CD4-positive, alpha-beta memory T cell (primary cell): ENCODE measurements around the gene RNASE2. TPM values are rescaled to one million over a fixed set of nuclear protein-coding genes. Genes with fewer than 3 reads are reported as not detected.

Experiments
- CTCF ChIA-PET: fragments of 350-600 bp; sonication (Branson Sonifier 250); formaldehyde crosslinking; loops from one replicate; lab custom pipeline; 2021; ENCODE audit warnings: inconsistent platforms; ENCODE audit not compliant: partially characterized antibody; lab: Charles Lee
- POLR2A ChIA-PET: fragments of 350-600 bp; sonication (Branson Sonifier 250); formaldehyde crosslinking; loops from one replicate; lab custom pipeline; 2021; ENCODE audit not compliant: partially characterized antibody; lab: Charles Lee
- DNase-seq, 5 donors: peaks; one replicate each; pipeline versions ENCODE4 v3.0.0 to v3.0.0-alpha.2; 2020 to 2022; ENCODE audit warnings: mixed read lengths in 1 of 5
- H3K27ac ChIP-seq: one replicate; pipeline ENCODE4 v1.7.0; 2013; ENCODE audit warnings: low read depth, low read length
- H3K27me3 ChIP-seq: 2 replicates; pipeline ENCODE4 v1.7.0; 2013; ENCODE audit warnings: mild to moderate bottlenecking, low read length, moderate library complexity; ENCODE audit not compliant: insufficient read depth
- H3K36me3 ChIP-seq: 2 replicates; pipeline ENCODE4 v1.7.0; 2013; ENCODE audit warnings: mild to moderate bottlenecking, low read length, moderate library complexity; ENCODE audit not compliant: insufficient read depth
- H3K4me1 ChIP-seq: 2 replicates; pipeline ENCODE4 v1.7.0; 2013; ENCODE audit warnings: mild to moderate bottlenecking, low read length, moderate library complexity; ENCODE audit not compliant: insufficient read depth
- H3K4me3 ChIP-seq, 2 donors: one replicate each; pipeline ENCODE4 v1.7.0; 2013; ENCODE audit warnings: low read length in 2 of 2, mild to moderate bottlenecking in 1 of 2
- H3K9me3 ChIP-seq, 2 donors: one replicate each; pipeline ENCODE4 v1.7.0; 2013; ENCODE audit warnings: low read length in 2 of 2, control low read depth in 1 of 2; ENCODE audit not compliant: control insufficient read depth in 1 of 2
- H3K27ac Mint-ChIP-seq, 7 donors: one replicate each; pipeline ENCODE4 v1.8.0; 2020 to 2021; ENCODE audit warnings: mixed read lengths in 7 of 7, mild to moderate bottlenecking in 6 of 7, inconsistent platforms in 3 of 7, moderate library complexity in 3 of 7
- H3K27me3 Mint-ChIP-seq, 2 donors: one replicate each; pipeline ENCODE4 v1.8.0; 2020 to 2021; ENCODE audit warnings: mixed read lengths in 2 of 2
- H3K36me3 Mint-ChIP-seq, 2 donors: one replicate each; pipeline ENCODE4 v1.8.0; 2020 to 2021; ENCODE audit warnings: mixed read lengths in 2 of 2, inconsistent platforms in 1 of 2, mild to moderate bottlenecking in 1 of 2
- H3K4me1 Mint-ChIP-seq, 4 donors: one replicate each; pipeline ENCODE4 v1.8.0; 2020 to 2021; ENCODE audit warnings: mixed read lengths in 4 of 4, mild to moderate bottlenecking in 1 of 4
- H3K4me3 Mint-ChIP-seq, 8 donors: one replicate each; pipeline ENCODE4 v1.8.0; 2020 to 2021; ENCODE audit warnings: mixed read lengths in 8 of 8, mild to moderate bottlenecking in 7 of 8, moderate library complexity in 6 of 8, inconsistent platforms in 3 of 8
- H3K9me3 Mint-ChIP-seq, 8 donors: one replicate each; pipeline ENCODE4 v1.8.0; 2020 to 2021; ENCODE audit warnings: mixed read lengths in 8 of 8, mild to moderate bottlenecking in 5 of 8, inconsistent platforms in 3 of 8, moderate library complexity in 1 of 8
- intact Hi-C: fragments of 100-400 bp; cut with micrococcal nuclease; formaldehyde crosslinking; loops from one replicate; pipeline ENCODE4 v1.15.1; 2023
- polyA plus RNA-seq, 2 donors: library from polyadenylated mRNA; unstranded; fragments of 300-500 nt; fragmentation: Illumina TruSeq; gene quantifications; one replicate each; pipeline ENCODE4 v1.2.3, GENCODE V29; 2021
- total RNA-seq, 2 experiments: library from RNA; stranded (reverse); gene quantifications; one replicate each; pipeline ENCODE4 v1.2.3, GENCODE V29; 2021

Gene RNASE2
- total and polyA plus RNA-seq, 4 experiments from 2014 or later: not detected

DNA sequence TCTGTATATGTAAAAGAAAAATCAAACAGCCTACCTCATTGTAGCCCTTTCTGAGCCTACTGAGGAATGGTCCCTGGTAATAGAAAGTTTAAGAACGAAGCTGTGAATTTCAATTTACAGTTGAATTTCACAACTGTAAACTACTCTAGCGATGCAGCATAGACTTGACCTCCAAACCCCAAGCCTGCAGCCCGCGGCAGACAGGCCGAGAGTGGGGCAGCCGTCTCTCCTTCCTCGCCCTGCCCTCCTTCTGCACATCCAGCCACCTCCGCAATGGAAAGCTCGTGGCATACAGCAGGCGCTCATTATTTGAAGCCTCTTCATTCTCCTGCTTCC, 15.3 kb downstream of the RNASE2 start:
- H3K27ac Mint-ChIP-seq: peak overlapping the region in 3 of 7 donors; percentile 68 to 93 (median 86)
- H3K4me3 ChIP-seq: peak overlapping the region; percentile 68 to 79
- H3K27me3 ChIP-seq: no peaks in the 10 kb centered on the region
- intact Hi-C loops: loop anchor here (5.0 kb wide), 1 partner anchor 98 kb away; no protein-coding TSS in a partner anchor
- no peaks in the 10 kb centered on the region for H3K9me3 ChIP-seq
- no peak for DNase-seq
- H3K27ac ChIP-seq: no peak overlapping the region
- POLR2A ChIA-PET: interaction anchor here (1.0 kb wide), 2 partner anchors 12 to 133 kb away, joined by 3 read pairs; no protein-coding TSS in a partner anchor
- peak overlapping the region; percentile 88 to 95 (median 91) for H3K4me3 Mint-ChIP-seq
- no peaks in the 10 kb centered on the region for H3K36me3 ChIP-seq
- CTCF ChIA-PET: interaction anchor here (0.7 to 5.1 kb wide), 46 partner anchors 8 to 645 kb away, joined by 3 to 78 read pairs (median 4); partner anchors contain the start of genes RNASE2, RNASE6 and SLC39A2
- H3K36me3 Mint-ChIP-seq: no peaks in the 10 kb centered on the region
- H3K4me1 ChIP-seq: peaks cover 15% of the 10 kb centered on the region
- H3K27me3 Mint-ChIP-seq: peaks cover 13 to 15% of the 10 kb centered on the region in 2 donors
- H3K4me1 Mint-ChIP-seq: peaks cover 3 to 14% (median 10%) of the 10 kb centered on the region in 4 donors
- H3K9me3 Mint-ChIP-seq: no peaks in the 10 kb centered on the region

DNA sequence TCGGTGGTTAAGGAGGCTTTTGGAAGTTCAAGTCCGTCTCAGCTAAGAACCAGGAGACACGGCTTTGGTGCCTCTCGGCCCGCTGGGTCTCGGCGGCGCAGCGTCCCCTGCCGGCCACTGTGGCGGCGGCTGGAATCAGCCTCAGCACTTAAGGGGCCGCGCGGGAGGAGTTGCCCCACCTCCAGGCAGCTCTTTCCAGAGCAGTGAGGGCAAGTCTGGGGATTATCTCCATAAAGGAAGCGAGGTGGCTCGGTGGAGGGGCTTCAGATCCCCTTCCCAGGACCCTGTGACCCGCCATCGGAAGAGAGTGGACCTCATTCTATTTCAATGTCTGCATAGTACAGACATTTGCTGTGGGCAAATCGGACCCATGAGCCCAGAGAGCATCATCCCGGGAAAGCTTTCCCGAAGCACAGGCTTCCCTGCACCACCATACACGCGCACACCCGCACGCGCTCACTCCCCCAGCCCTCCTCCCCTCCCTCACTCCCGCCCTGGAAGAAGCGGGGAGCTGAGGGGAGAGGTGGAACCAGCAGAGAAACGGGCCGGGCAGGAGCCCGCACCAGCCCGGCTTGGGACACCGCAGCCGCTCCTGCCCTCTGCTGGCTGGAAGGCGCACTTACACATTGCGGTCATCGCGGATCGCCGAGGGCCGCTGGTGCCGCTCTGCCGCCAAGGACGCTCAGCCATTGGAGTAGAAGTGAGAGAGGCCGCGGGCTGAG, 15.9 kb downstream of the RNASE2 start:
- Histone ChIP-seq H3K36me3 (no peaks in the 10 kb centered on the region), H3K27me3 (no peaks in the 10 kb centered on the region), H3K9me3 (no peaks in the 10 kb centered on the region), H3K4me1 (peaks cover 15% of the 10 kb centered on the region), H3K4me3 (peak overlapping the region; percentile 68 to 79), H3K27ac (peak overlapping the region; percentile 3)
- Mint-ChIP-seq H3K4me3 (peak overlapping the region; percentile 88 to 95 (median 91)), H3K9me3 (no peaks in the 10 kb centered on the region), H3K4me1 (peaks cover 3 to 14% (median 10%) of the 10 kb centered on the region in 4 donors), H3K36me3 (no peaks in the 10 kb centered on the region), H3K27me3 (peaks cover 11 to 12% of the 10 kb centered on the region in 2 donors), H3K27ac (peak overlapping the region; percentile 51 to 93 (median 81))
- peak; percentile 72 to 79 (median 76) for DNase-seq
- ChIA-PET POLR2A (interaction anchor here (0.6 to 1.0 kb wide), 4 partner anchors 12 to 133 kb away, joined by 3 to 5 read pairs (median 3); no protein-coding TSS in a partner anchor), CTCF (interaction anchor here (0.7 to 5.1 kb wide), 47 partner anchors 9 to 645 kb away, joined by 3 to 78 read pairs (median 4); partner anchors contain the start of genes RNASE2, RNASE6 and SLC39A2)
- intact Hi-C loops: loop anchor here (1.0 to 5.0 kb wide), 5 partner anchors 10 to 274 kb away; partner anchors contain the start of gene METTL17

DNA sequence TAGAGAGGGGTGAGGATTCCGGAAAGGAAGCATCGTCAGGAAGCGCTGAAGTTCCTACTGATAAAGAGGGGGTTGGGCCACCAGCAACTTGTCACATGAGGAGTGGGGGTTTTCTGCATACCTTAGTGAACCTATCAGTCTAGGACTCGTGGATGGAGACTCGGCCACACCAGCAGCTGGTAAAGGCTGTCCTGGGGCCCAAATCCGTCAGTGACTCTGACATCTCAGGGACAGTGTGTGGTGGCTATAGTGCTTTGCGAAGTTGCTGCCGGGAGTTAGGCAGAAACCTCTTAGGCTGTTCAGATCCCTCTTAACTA, 16.4 kb downstream of the RNASE2 start:
- no peaks in the 10 kb centered on the region for H3K9me3 ChIP-seq
- no peak overlapping the region for H3K27ac ChIP-seq
- peaks cover 15% of the 10 kb centered on the region for H3K4me1 ChIP-seq
- H3K36me3 ChIP-seq: no peaks in the 10 kb centered on the region
- H3K27ac Mint-ChIP-seq: peak overlapping the region in 5 of 7 donors; percentile 54 to 70 (median 67)
- H3K27me3 ChIP-seq: no peaks in the 10 kb centered on the region
- DNase-seq: no peak
- H3K27me3 Mint-ChIP-seq: peaks cover 11 to 12% of the 10 kb centered on the region in 2 donors
- POLR2A ChIA-PET: interaction anchor here (0.6 to 1.0 kb wide), 2 partner anchors 116 to 133 kb away, joined by 3 to 5 read pairs; no protein-coding TSS in a partner anchor
- peaks cover 3 to 14% (median 10%) of the 10 kb centered on the region in 4 donors for H3K4me1 Mint-ChIP-seq
- no peaks in the 10 kb centered on the region for H3K9me3 Mint-ChIP-seq
- intact Hi-C loops: loop anchor here (1.0 to 5.0 kb wide), 5 partner anchors 10 to 274 kb away; partner anchors contain the start of gene METTL17
- H3K36me3 Mint-ChIP-seq: no peaks in the 10 kb centered on the region
- H3K4me3 ChIP-seq: peak overlapping the region in 1 of 2 donors; percentile 79
- CTCF ChIA-PET: interaction anchor here (0.8 to 5.1 kb wide), 25 partner anchors 9 to 646 kb away, joined by 3 to 78 read pairs (median 7); partner anchors contain the start of gene SLC39A2
- H3K4me3 Mint-ChIP-seq: peak overlapping the region; percentile 88 to 95 (median 91)

DNA sequence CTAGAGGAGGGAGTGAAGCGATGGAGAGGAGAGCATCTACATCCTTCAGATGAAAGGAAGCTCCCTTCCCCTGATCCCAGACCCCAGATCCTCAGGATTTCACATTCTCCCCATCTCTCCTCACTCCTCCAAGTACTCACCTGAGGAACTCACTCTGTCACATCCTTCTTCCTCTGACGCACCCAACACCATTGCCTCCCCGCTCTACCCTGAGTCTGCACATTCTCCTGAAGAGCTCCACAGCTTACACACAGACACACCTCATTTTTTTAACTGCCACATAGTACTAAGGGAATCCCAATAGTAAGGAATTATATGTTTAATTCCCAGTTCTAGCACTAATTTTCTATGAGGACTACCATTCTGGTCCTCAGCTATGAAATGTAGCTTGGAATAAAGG, 18.2 kb downstream of the RNASE2 start:
- intact Hi-C loops: loop anchor here (5.0 kb wide), 1 partner anchor 101 kb away; no protein-coding TSS in a partner anchor
- no peak overlapping the region for H3K27ac ChIP-seq
- Mint-ChIP-seq H3K4me1 (peaks cover 3 to 14% (median 10%) of the 10 kb centered on the region in 4 donors), H3K9me3 (no peaks in the 10 kb centered on the region), H3K27me3 (peaks cover 2% of the 10 kb centered on the region in 2 donors), H3K36me3 (no peaks in the 10 kb centered on the region), H3K4me3 (peak overlapping the region in 1 of 8 donors; percentile 45), H3K27ac (peak overlapping the region in 1 of 7 donors; percentile 38)
- ChIA-PET CTCF (interaction anchor here (0.6 to 5.1 kb wide), 8 partner anchors 9 to 277 kb away, joined by 3 to 78 read pairs (median 3); no protein-coding TSS in a partner anchor), POLR2A (no interaction called here)
- H3K27me3 ChIP-seq: no peaks in the 10 kb centered on the region
- H3K9me3 ChIP-seq: no peaks in the 10 kb centered on the region
- no peaks in the 10 kb centered on the region for H3K36me3 ChIP-seq
- no peak overlapping the region for H3K4me3 ChIP-seq
- H3K4me1 ChIP-seq: peaks cover 15% of the 10 kb centered on the region
- no peak for DNase-seq

DNA sequence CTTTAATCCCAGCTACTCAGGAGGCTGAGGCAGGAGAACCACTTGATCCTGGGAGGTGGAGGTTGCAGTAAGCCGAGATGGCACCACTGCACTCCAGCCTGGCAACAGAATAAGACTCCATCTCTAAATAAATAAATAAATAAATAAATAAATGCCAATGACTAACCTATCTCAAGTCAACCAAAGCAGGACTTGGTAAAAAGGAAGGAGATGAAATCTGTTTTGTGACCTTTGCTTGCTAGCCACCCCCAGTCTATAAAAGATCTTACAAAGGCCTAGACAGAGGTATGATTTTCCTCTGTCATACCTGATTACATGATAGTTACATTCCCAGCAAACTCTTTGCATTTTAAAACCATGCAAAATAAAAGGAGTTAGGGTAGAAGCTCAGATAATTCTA, 21.0 kb downstream of the RNASE2 start:
- no peaks in the 10 kb centered on the region for H3K9me3 ChIP-seq
- ChIA-PET CTCF (interaction anchor here (1.0 kb wide), 1 partner anchor 14 kb away, joined by 3 read pairs; no protein-coding TSS in a partner anchor), POLR2A (interaction anchor here (1.4 kb wide), 1 partner anchor 13 kb away, joined by 3 read pairs; no protein-coding TSS in a partner anchor)
- H3K27ac ChIP-seq: no peak overlapping the region
- peaks cover 4 to 10% of the 10 kb centered on the region in 2 donors for H3K27me3 Mint-ChIP-seq
- H3K9me3 Mint-ChIP-seq: no peaks in the 10 kb centered on the region
- no peaks in the 10 kb centered on the region for H3K36me3 ChIP-seq
- peaks cover 5% of the 10 kb centered on the region for H3K4me1 ChIP-seq
- intact Hi-C loops: no loop called here
- H3K36me3 Mint-ChIP-seq: no peaks in the 10 kb centered on the region
- peaks cover 2 to 5% (median 3%) of the 10 kb centered on the region in 4 donors for H3K4me1 Mint-ChIP-seq
- no peak overlapping the region for H3K27ac Mint-ChIP-seq
- H3K4me3 ChIP-seq: no peak overlapping the region
- DNase-seq: no peak
- H3K27me3 ChIP-seq: no peaks in the 10 kb centered on the region
- H3K4me3 Mint-ChIP-seq: no peak overlapping the region

DNA sequence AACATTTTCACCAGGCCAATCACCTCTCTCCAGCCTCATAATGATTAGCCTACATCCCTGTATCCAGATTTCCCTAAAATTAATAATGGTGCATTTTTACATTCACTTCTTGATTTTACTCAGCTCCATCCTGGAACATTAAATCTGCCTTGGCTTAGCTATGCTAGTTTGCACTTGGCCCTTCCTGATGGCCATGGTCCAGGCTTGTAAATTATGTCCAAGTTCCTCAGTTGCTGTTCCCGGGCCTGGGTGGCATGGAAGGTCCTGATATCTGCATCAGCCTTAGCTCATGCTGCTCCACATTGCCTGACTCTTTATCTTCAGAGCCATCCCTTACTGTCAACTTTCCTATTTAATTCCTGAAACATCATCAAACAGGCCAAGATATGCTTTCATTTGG, 23.4 kb downstream of the RNASE2 start:
- no peak overlapping the region for H3K4me3 Mint-ChIP-seq
- H3K27ac ChIP-seq: no peak overlapping the region
- no peak overlapping the region for H3K27ac Mint-ChIP-seq
- no peaks in the 10 kb centered on the region for H3K4me1 Mint-ChIP-seq
- POLR2A ChIA-PET: no interaction called here
- H3K27me3 Mint-ChIP-seq: peaks cover 6 to 8% of the 10 kb centered on the region in 2 donors
- H3K4me3 ChIP-seq: no peak overlapping the region
- no peaks in the 10 kb centered on the region for H3K36me3 ChIP-seq
- intact Hi-C loops: no loop called here
- H3K4me1 ChIP-seq: no peaks in the 10 kb centered on the region
- H3K9me3 ChIP-seq: no peaks in the 10 kb centered on the region
- no peaks in the 10 kb centered on the region for H3K9me3 Mint-ChIP-seq
- CTCF ChIA-PET: interaction anchor here (8.1 kb wide), 1 partner anchor 7 kb away, joined by 78 read pairs; no protein-coding TSS in a partner anchor
- no peaks in the 10 kb centered on the region for H3K36me3 Mint-ChIP-seq
- H3K27me3 ChIP-seq: no peaks in the 10 kb centered on the region
- DNase-seq: no peak

DNA sequence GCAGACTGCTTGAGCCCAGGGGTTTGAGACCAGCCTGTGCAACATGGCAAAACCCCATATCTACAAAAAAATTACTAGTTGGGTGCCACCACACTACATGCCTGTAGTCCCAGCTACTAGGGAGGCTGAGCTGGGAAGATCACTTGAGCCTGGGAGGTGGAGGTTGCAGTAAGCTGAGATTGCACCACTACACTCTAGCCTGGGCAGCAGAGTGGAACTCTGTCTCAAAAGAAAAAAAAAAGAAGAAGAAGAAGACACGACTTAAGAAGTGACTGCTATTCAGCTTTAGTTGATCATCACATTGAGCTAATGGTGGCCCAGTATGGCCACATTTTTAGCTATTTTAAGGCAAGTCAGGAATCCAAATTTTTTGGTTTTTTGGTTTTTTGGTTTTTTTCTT, 25.6 kb downstream of the RNASE2 start:
- H3K27ac Mint-ChIP-seq: no peak overlapping the region
- DNase-seq: no peak
- Histone ChIP-seq H3K27ac (no peak overlapping the region), H3K9me3 (no peaks in the 10 kb centered on the region), H3K4me1 (no peaks in the 10 kb centered on the region), H3K36me3 (no peaks in the 10 kb centered on the region), H3K27me3 (no peaks in the 10 kb centered on the region), H3K4me3 (no peak overlapping the region)
- H3K36me3 Mint-ChIP-seq: no peaks in the 10 kb centered on the region
- H3K4me3 Mint-ChIP-seq: no peak overlapping the region
- H3K27me3 Mint-ChIP-seq: peaks cover 6 to 8% of the 10 kb centered on the region in 2 donors
- ChIA-PET CTCF (interaction anchor here (1.0 to 8.1 kb wide), 2 partner anchors 9 to 122 kb away, joined by 3 to 78 read pairs; no protein-coding TSS in a partner anchor), POLR2A (interaction anchor here (1.2 kb wide), 1 partner anchor 8 kb away, joined by 3 read pairs; no protein-coding TSS in a partner anchor)
- H3K9me3 Mint-ChIP-seq: no peaks in the 10 kb centered on the region
- no peaks in the 10 kb centered on the region for H3K4me1 Mint-ChIP-seq
- intact Hi-C loops: no loop called here
